Endodermal cell (in vitro differentiated cells): ENCODE data around the gene ATP2A3. TPM values are rescaled to one million over a fixed set of nuclear protein-coding genes. Genes with fewer than 3 reads are reported as not detected.
A peak's percentile ranks its signal among the peaks of the same experiment; 100 is the strongest.

Experiments
- DNase-seq: peaks from one replicate; pipeline ENCODE4 v3.0.0-alpha.2; 2017
- H3K27ac ChIP-seq: 2 replicates; pipeline ENCODE4 v1.5.1; 2013; ENCODE audit warnings: mild to moderate bottlenecking, low read depth, low read length, moderate library complexity
- H3K27me3 ChIP-seq: 2 replicates; pipeline ENCODE4 v1.6.1; 2013; ENCODE audit warnings: mild to moderate bottlenecking, low read length, moderate library complexity; ENCODE audit not compliant: insufficient read depth, control insufficient read depth, poor library complexity, severe bottlenecking
- H3K36me3 ChIP-seq: 2 replicates; pipeline ENCODE4 v1.7.0; 2013; ENCODE audit warnings: mild to moderate bottlenecking, low read length, moderate library complexity; ENCODE audit not compliant: control insufficient read depth, insufficient read depth
- H3K4me1 ChIP-seq: one replicate; pipeline ENCODE4 v1.7.0; 2013; ENCODE audit warnings: low read length; ENCODE audit not compliant: control insufficient read depth, insufficient read depth
- H3K4me3 ChIP-seq: 2 replicates; pipeline ENCODE4 v1.5.1; 2013; ENCODE audit warnings: mild to moderate bottlenecking, low read length, moderate library complexity
- H3K9ac ChIP-seq: 2 replicates; pipeline ENCODE4 v1.6.1; 2013; ENCODE audit warnings: mild to moderate bottlenecking, low read length, moderate library complexity; ENCODE audit not compliant: poor library complexity, severe bottlenecking; ENCODE audit errors: extremely low read depth
- H3K9me3 ChIP-seq: 2 replicates; pipeline ENCODE4 v1.6.1; 2013; ENCODE audit warnings: mild to moderate bottlenecking, low read length, moderate library complexity; ENCODE audit not compliant: control insufficient read depth
- H3K27ac Mint-ChIP-seq: 2 replicates; pipeline ENCODE4 v1.8.0; 2020; ENCODE audit warnings: mixed read lengths
- H3K27me3 Mint-ChIP-seq: 2 replicates; pipeline ENCODE4 v1.8.0; 2021; ENCODE audit warnings: mild to moderate bottlenecking, mixed read lengths; ENCODE audit not compliant: insufficient read depth
- H3K36me3 Mint-ChIP-seq: 2 replicates; pipeline ENCODE4 v1.8.0; 2020; ENCODE audit warnings: low read depth, mixed read lengths
- H3K4me1 Mint-ChIP-seq: 2 replicates; pipeline ENCODE4 v1.8.0; 2020; ENCODE audit warnings: mixed read lengths
- H3K4me3 Mint-ChIP-seq: 2 replicates; pipeline ENCODE4 v1.8.0; 2020; ENCODE audit warnings: mild to moderate bottlenecking, moderate library complexity, mixed read lengths
- H3K9me3 Mint-ChIP-seq: 2 replicates; pipeline ENCODE4 v1.8.0; 2020; ENCODE audit warnings: mild to moderate bottlenecking, mixed read lengths
- CTCF ChIP-seq: fragments of 200-600 bp; sonication (generic); conservative IDR thresholded peaks from 2 replicates; pipeline ENCODE4 v1.5.0; 2021; ENCODE audit warnings: antibody characterized with exemption, mild to moderate bottlenecking
- WGBS, 2 experiments: methylation state at CpG; one replicate each; pipeline versions ENCODE4 v1.1.5 to v1.1.7; 2013; ENCODE audit warnings: missing lambda C conversion rate in 2 of 2, mixed read lengths in 1 of 2; ENCODE audit not compliant: insufficient coverage in 1 of 2, insufficient read length in 1 of 2; 5-methylcytosine and 5-hydroxymethylcytosine counted together
- total RNA-seq, 2 donors: library from RNA; stranded (reverse); fragmentation: NEBNext Ultra II Directional in 1 of 2; extraction: Animal tissue kit (Norgen Biotek cat#: 25700) in 1 of 2; gene quantifications; 2 replicates in 1 of 2; 3 replicates in 1 of 2; pipeline ENCODE4 v1.2.1, GENCODE V29; 2021

ATP2A3 gene
- total RNA-seq, 2 donors from 2014 or later: 1.4 to 3.7 TPM

DNA sequence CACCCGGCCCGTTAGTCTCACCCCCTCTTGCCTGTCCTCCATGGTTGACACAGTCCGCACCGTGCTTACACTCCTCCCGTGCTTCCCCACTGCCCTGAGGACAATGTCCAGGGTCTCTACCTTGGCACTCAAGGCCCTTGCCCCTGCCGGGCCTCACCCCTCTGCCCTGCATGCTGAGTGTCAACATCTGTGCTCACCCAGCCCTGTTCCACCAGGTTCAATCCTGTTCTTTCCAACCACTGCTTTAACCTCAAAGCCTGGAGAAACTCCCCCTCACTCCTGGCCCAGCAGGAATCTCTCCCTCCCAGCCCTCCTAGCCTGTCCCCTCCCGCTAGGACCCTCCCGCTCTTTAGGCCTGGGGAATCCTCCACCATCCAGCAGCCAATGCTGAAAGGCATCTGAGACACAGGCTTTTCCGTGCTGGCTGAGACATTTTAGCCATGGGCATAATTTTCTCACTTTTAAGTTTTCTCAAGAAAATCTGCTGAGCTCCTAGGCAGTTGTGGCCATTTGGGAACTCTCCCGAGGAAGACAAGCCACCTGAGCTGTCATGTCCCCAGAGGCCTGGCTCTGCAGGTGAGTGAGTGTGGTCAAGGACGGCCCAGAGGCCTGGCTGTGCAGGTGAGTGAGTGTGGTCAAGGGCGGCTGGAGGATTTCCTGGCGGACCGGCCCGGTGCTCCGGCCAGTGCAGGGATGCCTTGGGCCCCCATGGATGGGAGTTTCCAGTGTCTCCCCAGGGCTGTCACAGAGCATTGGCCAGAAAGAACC lies 37.2 kb downstream of the ATP2A3 start:
- H3K4me3 Mint-ChIP-seq: no peak overlapping the region
- Histone ChIP-seq H3K4me3 (no peak overlapping the region), H3K27me3 (no peaks in the 10 kb centered on the region), H3K36me3 (no peaks in the 10 kb centered on the region), H3K27ac (no peak overlapping the region), H3K4me1 (no peaks in the 10 kb centered on the region), H3K9ac (no peak overlapping the region), H3K9me3 (no peaks in the 10 kb centered on the region)
- H3K27me3 Mint-ChIP-seq: no peaks in the 10 kb centered on the region
- TF ChIP-seq CTCF: no peak
- H3K9me3 Mint-ChIP-seq: no peaks in the 10 kb centered on the region
- DNase-seq: no peak
- H3K4me1 Mint-ChIP-seq: peaks cover 9% of the 10 kb centered on the region
- H3K36me3 Mint-ChIP-seq: no peaks in the 10 kb centered on the region
- peak overlapping the region; percentile 75 for H3K27ac Mint-ChIP-seq
- WGBS, 2 experiments: 88 to 90% methylated on average over 12 to 16 of the region's 16 CpGs

GRCh38 chr17:3925684-3926485 lies 38.4 kb downstream of the ATP2A3 start:
- no peaks in the 10 kb centered on the region for H3K36me3 ChIP-seq
- no peaks in the 10 kb centered on the region for H3K27me3 ChIP-seq
- no peak for DNase-seq
- Mint-ChIP-seq H3K4me1 (peaks cover 9% of the 10 kb centered on the region), H3K4me3 (no peak overlapping the region), H3K27ac (no peak overlapping the region), H3K36me3 (no peaks in the 10 kb centered on the region), H3K27me3 (no peaks in the 10 kb centered on the region), H3K9me3 (no peaks in the 10 kb centered on the region)
- H3K9ac ChIP-seq: no peak overlapping the region
- no peak overlapping the region for H3K4me3 ChIP-seq
- TF ChIP-seq CTCF: no peak
- no peak overlapping the region for H3K27ac ChIP-seq
- no peaks in the 10 kb centered on the region for H3K9me3 ChIP-seq
- WGBS, 2 experiments: 81 to 87% methylated on average over 5 to 17 of the region's 17 CpGs
- H3K4me1 ChIP-seq: no peaks in the 10 kb centered on the region

- Mint-ChIP-seq H3K36me3 (no peaks in the 10 kb centered on the region), H3K27ac (no peak overlapping the region), H3K27me3 (no peaks in the 10 kb centered on the region), H3K4me1 (peaks cover 9% of the 10 kb centered on the region), H3K9me3 (no peaks in the 10 kb centered on the region), H3K4me3 (no peak overlapping the region)
- Histone ChIP-seq H3K27me3 (no peaks in the 10 kb centered on the region), H3K4me1 (no peaks in the 10 kb centered on the region), H3K4me3 (no peak overlapping the region), H3K27ac (no peak overlapping the region), H3K9ac (no peak overlapping the region), H3K9me3 (no peaks in the 10 kb centered on the region), H3K36me3 (no peaks in the 10 kb centered on the region)
- DNase-seq: no peak
- 92 to 95% methylated on average over 32 to 40 of the region's 40 CpGs for WGBS, 2 experiments
- no peak for TF ChIP-seq CTCF
Observed at GRCh38 chr17:3924512-3925350, 39.5 kb downstream of the ATP2A3 start.
